ENCODE results near the gene SLC35B2. TPM values are rescaled to one million over a fixed set of nuclear protein-coding genes. Genes with fewer than 3 reads are reported as not detected.

SLC35B2 gene
- total and polyA plus RNA-seq, 12 donors, result 12.7 to 79.8 (median 55.6) TPM

DNA sequence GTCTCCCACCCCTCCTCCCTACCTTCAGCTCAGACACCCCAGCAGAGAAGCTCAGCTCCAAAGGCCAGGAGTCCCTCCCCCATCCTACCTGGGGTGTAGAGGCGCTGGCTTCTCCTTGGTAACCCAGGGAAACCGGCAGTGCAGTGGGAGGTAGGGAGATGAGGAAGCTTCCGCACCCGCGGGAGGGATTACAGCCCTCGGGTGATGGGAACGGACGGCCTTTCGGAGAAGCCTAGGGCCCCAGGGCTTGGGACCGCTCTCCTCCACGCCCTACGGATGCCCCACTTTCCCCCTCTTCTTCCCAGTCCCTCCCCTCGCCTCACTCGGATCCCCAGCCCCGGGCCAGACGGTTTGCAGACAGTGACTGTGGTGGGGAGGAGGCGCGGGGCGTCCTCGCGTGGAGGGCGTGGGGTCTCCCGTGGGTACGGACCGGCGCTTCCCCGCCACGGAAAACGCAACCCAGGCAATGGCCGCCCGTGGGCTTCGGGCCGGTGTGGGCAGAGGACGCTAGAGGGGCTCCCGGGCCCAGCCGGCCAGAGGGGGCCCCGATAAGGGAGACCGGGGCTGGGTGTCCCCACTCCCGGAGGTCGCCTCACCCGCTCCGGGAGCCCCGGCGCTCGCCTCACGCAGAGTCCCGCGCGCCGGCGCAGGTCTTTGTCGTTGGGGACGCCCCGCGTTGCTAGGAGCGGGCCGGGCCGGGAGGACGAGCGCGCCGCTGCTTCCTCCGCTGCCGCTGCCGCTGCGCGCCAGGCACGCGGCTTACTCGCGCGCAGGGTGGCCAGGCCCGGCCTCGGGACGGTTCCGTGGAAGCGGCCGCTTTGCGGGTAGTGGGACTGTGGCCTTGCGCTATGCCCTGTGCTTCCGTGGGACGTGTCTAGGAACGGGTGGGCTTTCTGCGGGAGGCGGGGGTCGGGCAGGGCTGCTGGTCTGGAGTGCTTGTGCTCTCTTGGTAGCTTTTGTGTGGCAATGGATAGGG, 40.0 kb upstream of the SLC35B2 start:
- 0 to 16% (median 0%) methylated on average over 5 to 86 of the region's 86 CpGs for WGBS, 4 donors
- Histone ChIP-seq H3K4me1 (replicated peaks in 1 of 2) (peaks cover 8 to 14% of the 10 kb centered on the region in 2 donors), H3K27me3 (peaks cover 14% of the 10 kb centered on the region), H3K9me3 (replicated peaks in 1 of 3) (no peaks in the 10 kb centered on the region), H3K4me3 (peak overlapping the region in 2 of 4 donors; percentile 26 to 55), H3K27ac (no peak overlapping the region), H3K36me3 (replicated peaks in 1 of 2) (peaks cover 0 to 7% of the 10 kb centered on the region in 2 donors)
- intact Hi-C loops (cut with DNase I), result no loop called here
- no peak for TF ChIP-seq CTCF (IDR thresholded peaks at IDR 0.05)
- TF ChIP-seq POLR2A (IDR thresholded peaks at IDR 0.05), result no peak
- DNase-seq, result peak in 5 of 7 donors; percentile 30 to 63 (median 46)

DNA sequence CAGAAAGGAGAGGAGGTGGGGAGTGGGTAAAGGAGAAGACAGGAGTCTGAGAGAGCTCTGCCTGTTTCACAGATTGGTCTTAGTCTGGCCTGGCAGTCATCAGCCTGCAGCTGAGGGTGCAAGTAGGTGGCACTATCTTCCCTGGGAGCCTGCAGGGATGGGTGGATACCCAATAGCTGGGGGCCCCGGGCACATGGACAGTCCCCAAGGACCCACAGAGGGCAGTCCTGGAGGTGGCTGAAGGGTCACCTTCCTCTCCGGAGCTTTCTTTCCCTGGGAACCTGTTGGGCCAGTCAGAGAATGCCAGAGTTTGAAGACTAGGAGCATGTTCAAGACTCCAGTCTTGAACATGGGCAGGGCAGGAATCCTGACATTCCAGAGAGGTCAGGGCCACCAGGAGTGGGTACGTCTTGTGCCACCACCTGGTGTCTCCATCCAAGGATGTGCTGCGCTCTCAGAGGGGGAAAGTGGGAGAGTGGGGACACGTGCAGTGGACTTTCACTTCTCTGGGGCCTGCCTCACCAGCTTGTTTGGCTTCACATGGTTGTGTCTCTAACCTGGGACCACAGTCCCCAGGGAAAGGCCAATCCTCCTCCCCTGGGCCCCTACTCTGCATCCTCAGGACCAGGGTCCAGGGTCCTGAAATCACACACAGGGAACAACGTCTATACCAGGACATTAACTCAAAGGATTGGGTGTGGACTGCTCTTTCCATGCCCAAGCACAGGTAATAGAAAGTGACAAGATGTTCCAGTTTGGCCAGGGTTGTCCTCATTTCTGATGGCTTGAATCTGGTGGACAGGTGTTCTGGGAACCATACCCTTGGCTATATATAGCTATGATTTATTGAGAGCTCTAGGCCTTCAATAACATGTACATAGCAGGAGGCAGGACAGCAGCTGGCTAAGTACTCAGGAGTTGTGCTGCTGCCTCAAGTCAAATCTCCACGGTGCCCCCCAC, 37.8 kb upstream of the SLC35B2 start:
- peaks cover 17% of the 10 kb centered on the region for H3K27me3 ChIP-seq
- no peaks in the 10 kb centered on the region for H3K9me3 ChIP-seq (replicated peaks in 1 of 3)
- H3K27ac ChIP-seq, result no peak overlapping the region
- no peak for DNase-seq
- H3K36me3 ChIP-seq (replicated peaks in 1 of 2), result no peaks in the 10 kb centered on the region
- H3K4me3 ChIP-seq, result no peak overlapping the region
- 65 to 74% (median 67%) methylated on average over 4 to 7 of the region's 7 CpGs for WGBS, 4 donors
- H3K4me1 ChIP-seq (replicated peaks in 1 of 2), result peaks cover 8 to 13% of the 10 kb centered on the region in 2 donors
- no peak for TF ChIP-seq CTCF (IDR thresholded peaks at IDR 0.05)
- no peak for TF ChIP-seq POLR2A (IDR thresholded peaks at IDR 0.05)
- intact Hi-C loops (cut with DNase I), result no loop called here

GRCh38 chr6:44292661-44293365, 35.5 kb upstream of the SLC35B2 start:
- no peak for DNase-seq
- Histone ChIP-seq H3K27me3 (peaks cover 21% of the 10 kb centered on the region), H3K9me3 (replicated peaks in 1 of 3) (no peaks in the 10 kb centered on the region), H3K4me3 (no peak overlapping the region), H3K36me3 (replicated peaks in 1 of 2) (no peaks in the 10 kb centered on the region), H3K4me1 (replicated peaks in 1 of 2) (peaks cover 8 to 9% of the 10 kb centered on the region in 2 donors), H3K27ac (no peak overlapping the region)
- WGBS, 4 donors, result 61 to 85% (median 68%) methylated on average over 4 of the region's 4 CpGs
- TF ChIP-seq CTCF (IDR thresholded peaks at IDR 0.05) (no peak), POLR2A (IDR thresholded peaks at IDR 0.05) (no peak)
- intact Hi-C loops (cut with DNase I), result no loop called here
